Prostate gland (tissue), 2 donors: ENCODE measurements around the gene CASD1. TPM values are rescaled to one million over a fixed set of nuclear protein-coding genes. Genes with fewer than 3 reads are reported as not detected.

Experiments
- DNase-seq: peaks from one replicate; pipeline ENCODE4 v3.0.0-alpha.2; 2019; ENCODE audit warnings: low spot score
- H3K27ac ChIP-seq, 2 donors: fragments of 200-600 bp; sonication (generic); 2 replicates each; pipeline ENCODE4 v1.5.1; 2017 to 2019
- H3K27me3 ChIP-seq: fragments of 200-600 bp; sonication (generic); replicated peaks from 2 replicates; pipeline ENCODE4 v1.5.1; 2019; ENCODE audit not compliant: insufficient read depth
- H3K36me3 ChIP-seq, 2 donors: fragments of 200-600 bp; sonication (generic); 1 replicate in 1 of 2; 2 replicates in 1 of 2; pipeline versions ENCODE4 v1.5.1 to v1.8.1; 2017 to 2019
- H3K4me1 ChIP-seq: fragments of 200-600 bp; sonication (generic); replicated peaks from 2 replicates; pipeline ENCODE4 v1.5.1; 2019
- H3K4me3 ChIP-seq, 2 donors: fragments of 200-600 bp; sonication (generic); 2 replicates each; pipeline ENCODE4 v1.5.1; 2017 to 2019
- H3K9me3 ChIP-seq: fragments of 200-600 bp; sonication (generic); 2 replicates; pipeline ENCODE4 v1.5.1; 2017
- CTCF ChIP-seq, 4 experiments: fragments of 200-600 bp in 2 of 4; fragments of 450-650 bp in 2 of 4; sonication (generic) in 2 of 4; IDR thresholded peaks; 1 replicate in 3 of 4; 2 replicates in 1 of 4; pipeline ENCODE4 v1.5.1; 2016 to 2019; ENCODE audit warnings: antibody characterized with exemption in 4 of 4, mild to moderate bottlenecking in 2 of 4, moderate library complexity in 2 of 4
- POLR2A ChIP-seq: fragments of 450-650 bp; IDR thresholded peaks from one replicate; pipeline ENCODE4 v1.6.1; 2016; ENCODE audit warnings: antibody characterized with exemption, mild to moderate bottlenecking
- POLR2AphosphoS5 ChIP-seq: sonication (generic); formaldehyde crosslinking; IDR thresholded peaks from one replicate; pipeline ENCODE4 v1.6.1; 2017; ENCODE audit warnings: antibody characterized with exemption
- WGBS: methylation state at CpG from one replicate; pipeline ENCODE4 v1.1.5; 2018; 5-methylcytosine and 5-hydroxymethylcytosine counted together
- intact Hi-C: fragments of 100-400 bp; cut with DNase I; formaldehyde crosslinking; loops from one replicate; pipeline ENCODE4 v1.14.2; 2022
- small RNA-seq, 2 donors: library from RNA; depleted of rRNA; stranded (forward); fragments of <200 nt; gene quantifications; one replicate each; pipeline ENCODE3, GENCODE V24; 2016
- total RNA-seq, 2 donors: library from RNA; depleted of rRNA; stranded (reverse); fragments of >200 nt; gene quantifications; one replicate each; pipeline ENCODE4 v1.1.0, GENCODE V29; 2016

CASD1 gene
- total RNA-seq, 2 donors from 2014 or later: 31.2 to 35.6 TPM

GRCh38 chr7:94594882-94595281 lies 85.3 kb downstream of the CASD1 start:
- Histone ChIP-seq H3K27me3 (no peaks in the 10 kb centered on the region), H3K36me3 (no peaks in the 10 kb centered on the region), H3K9me3 (no peaks in the 10 kb centered on the region), H3K4me1 (no peaks in the 10 kb centered on the region), H3K4me3 (no peak overlapping the region), H3K27ac (no peak overlapping the region)
- DNase-seq: no peak
- intact Hi-C loops: no loop called here
- TF ChIP-seq CTCF (IDR thresholded peaks at IDR 0.05): no peak
- TF ChIP-seq POLR2AphosphoS5: no peak
- TF ChIP-seq POLR2A: no peak
- 77% methylated on average over 1 of the region's 1 CpG for whole genome bisulfite sequencing

DNA sequence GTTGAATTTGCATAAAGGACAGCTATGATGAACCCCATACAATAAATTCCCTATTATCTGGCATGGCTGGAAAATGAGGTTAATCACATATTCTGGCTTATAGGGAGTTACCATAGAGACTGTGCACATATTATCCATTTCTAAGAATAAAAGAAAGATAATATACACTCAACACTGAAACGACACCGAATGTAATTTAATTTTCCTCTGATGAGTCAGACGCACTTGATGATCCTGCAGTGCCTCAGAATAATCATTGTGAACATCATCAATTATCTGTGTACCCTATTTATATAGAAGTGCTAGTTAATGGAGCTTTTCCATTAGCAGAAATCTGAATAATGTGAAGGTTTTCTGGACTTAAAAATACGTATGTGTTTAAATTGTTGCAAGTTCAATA lies 86.1 kb downstream of the CASD1 start:
- TF ChIP-seq POLR2A: no peak
- TF ChIP-seq CTCF (IDR thresholded peaks at IDR 0.05): no peak
- TF ChIP-seq POLR2AphosphoS5: no peak
- Histone ChIP-seq H3K27me3 (no peaks in the 10 kb centered on the region), H3K4me3 (no peak overlapping the region), H3K9me3 (no peaks in the 10 kb centered on the region), H3K36me3 (no peaks in the 10 kb centered on the region), H3K4me1 (no peaks in the 10 kb centered on the region), H3K27ac (no peak overlapping the region)
- intact Hi-C loops: no loop called here
- DNase-seq: no peak
- WGBS: 91% methylated on average over 4 of the region's 4 CpGs

- TF ChIP-seq CTCF (IDR thresholded peaks at IDR 0.05) (no peak), POLR2AphosphoS5 (no peak), POLR2A (no peak)
- Histone ChIP-seq H3K9me3 (no peaks in the 10 kb centered on the region), H3K4me1 (no peaks in the 10 kb centered on the region), H3K4me3 (no peak overlapping the region), H3K27ac (no peak overlapping the region), H3K27me3 (no peaks in the 10 kb centered on the region), H3K36me3 (no peaks in the 10 kb centered on the region)
- 81% methylated on average over 3 of the region's 3 CpGs for WGBS
- intact Hi-C loops: no loop called here
- no peak for DNase-seq
These were observed 90.7 kb downstream of the CASD1 start for GRCh38 chr7:94600267-94600666.

- no peak overlapping the region for H3K4me3 ChIP-seq
- no peaks in the 10 kb centered on the region for H3K4me1 ChIP-seq
- DNase-seq: no peak
- 94% methylated on average over 1 of the region's 1 CpG for WGBS
- intact Hi-C loops: no loop called here
- H3K36me3 ChIP-seq: no peaks in the 10 kb centered on the region
- no peaks in the 10 kb centered on the region for H3K9me3 ChIP-seq
- no peaks in the 10 kb centered on the region for H3K27me3 ChIP-seq
- TF ChIP-seq POLR2AphosphoS5 (no peak), CTCF (IDR thresholded peaks at IDR 0.05) (no peak), POLR2A (no peak)
- no peak overlapping the region for H3K27ac ChIP-seq
These were observed 92.6 kb downstream of the CASD1 start for GRCh38 chr7:94602181-94602580.

DNA sequence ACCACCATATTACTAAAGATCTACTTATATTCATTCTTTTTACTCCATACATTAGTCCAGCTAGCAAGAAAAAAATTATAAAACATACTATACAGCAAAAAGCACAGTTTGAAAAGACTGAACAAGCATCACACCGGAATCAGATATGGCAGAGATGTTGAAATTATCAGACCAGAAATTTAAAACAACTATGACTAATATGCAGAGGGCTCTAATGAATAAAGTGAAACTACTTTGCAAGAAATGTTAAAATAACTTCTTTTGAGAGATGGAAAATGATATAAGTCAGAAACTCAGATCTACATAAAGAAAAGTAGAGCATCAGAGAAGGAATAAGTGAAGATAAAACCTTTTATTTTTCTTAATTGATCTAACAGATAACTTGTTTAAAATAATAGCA lies 95.4 kb downstream of the CASD1 start:
- 89% methylated on average over 1 of the region's 1 CpG for WGBS
- Histone ChIP-seq H3K4me3 (no peak overlapping the region), H3K4me1 (no peaks in the 10 kb centered on the region), H3K27ac (no peak overlapping the region), H3K36me3 (no peaks in the 10 kb centered on the region), H3K9me3 (no peaks in the 10 kb centered on the region), H3K27me3 (no peaks in the 10 kb centered on the region)
- no peak for DNase-seq
- TF ChIP-seq POLR2AphosphoS5 (no peak), CTCF (IDR thresholded peaks at IDR 0.05) (no peak), POLR2A (no peak)
- intact Hi-C loops: no loop called here

Small RNA genes lying within 50 kb of the gene (small RNA-seq; reads per million reads assigned to genes)
- 0 reads per million in 2 donors for gene RNU6-1328P

Other genes with a start within 250 kb of the CASD1 start
- gene COL1A2, start 114.9 kb upstream of the CASD1 start, total RNA-seq: 100 to 1,000 TPM in 1 of 2 donors, 10 to 100 TPM in 1; 51.2 to 805 TPM
- gene SGCE, start 146.3 kb downstream of the CASD1 start, total RNA-seq: 100 to 1,000 TPM in 1 of 2 donors, 10 to 100 TPM in 1; 34.9 to 113 TPM